Lower leg skin (tissue), 4 donors: Measurements from ENCODE around the gene NOTCH1. TPM values are rescaled to one million over a fixed set of nuclear protein-coding genes. Genes with fewer than 3 reads are reported as not detected.
A peak's percentile ranks its signal among the peaks of the same experiment; 100 is the strongest.

Experiments
- DNase-seq, 2 donors: peaks; one replicate each; pipeline ENCODE4 v3.0.0-alpha.2; 2019; ENCODE audit warnings: low spot score in 2 of 2
- H3K4me3 ChIP-seq: fragments of 200-600 bp; sonication (generic); 2 replicates; pipeline ENCODE4 v1.5.1; 2017; ENCODE audit warnings: mild to moderate bottlenecking, low read depth; ENCODE audit not compliant: poor library complexity, severe bottlenecking
- POLR2A ChIP-seq, 2 donors: fragments of 450-650 bp; IDR thresholded peaks; one replicate each; pipeline ENCODE4 v1.6.1; 2016 to 2017; ENCODE audit warnings: antibody characterized with exemption in 2 of 2, mild to moderate bottlenecking in 1 of 2, moderate library complexity in 1 of 2
- WGBS, 2 donors: methylation state at CpG; one replicate each; pipeline ENCODE4 v1.1.5; 2018; 5-methylcytosine and 5-hydroxymethylcytosine counted together
- intact Hi-C: fragments of 100-400 bp; cut with DNase I; formaldehyde crosslinking; loops from one replicate; pipeline ENCODE4 v1.15.0; 2023; ENCODE audit warnings: low total_unique reads
- total RNA-seq, 4 donors: library from RNA; depleted of rRNA; stranded (reverse); fragments of >200 nt; gene quantifications; one replicate each; pipeline ENCODE4 v1.1.0, GENCODE V29; 2016
- TF ChIP-seq, protein P1 (sequence below), 3 donors: fragments of 450-650 bp; IDR thresholded peaks; one replicate each; pipeline ENCODE4 v1.5.1; 2016; ENCODE audit warnings: antibody characterized with exemption in 3 of 3, mild to moderate bottlenecking in 3 of 3, moderate library complexity in 2 of 3

NOTCH1 gene
- total RNA-seq, 4 donors from 2014 or later: 79.7 to 95.3 (median 82.8) TPM

GRCh38 chr9:136589766-136590763 lies 44.2 kb upstream of the NOTCH1 start:
- no peak for DNase-seq
- WGBS, 2 donors: 76 to 83% methylated on average over 19 to 23 of the region's 29 CpGs
- no peak overlapping the region for H3K4me3 ChIP-seq
- TF ChIP-seq POLR2A (IDR thresholded peaks at IDR 0.05): no peak
- TF ChIP-seq, protein P1, sequence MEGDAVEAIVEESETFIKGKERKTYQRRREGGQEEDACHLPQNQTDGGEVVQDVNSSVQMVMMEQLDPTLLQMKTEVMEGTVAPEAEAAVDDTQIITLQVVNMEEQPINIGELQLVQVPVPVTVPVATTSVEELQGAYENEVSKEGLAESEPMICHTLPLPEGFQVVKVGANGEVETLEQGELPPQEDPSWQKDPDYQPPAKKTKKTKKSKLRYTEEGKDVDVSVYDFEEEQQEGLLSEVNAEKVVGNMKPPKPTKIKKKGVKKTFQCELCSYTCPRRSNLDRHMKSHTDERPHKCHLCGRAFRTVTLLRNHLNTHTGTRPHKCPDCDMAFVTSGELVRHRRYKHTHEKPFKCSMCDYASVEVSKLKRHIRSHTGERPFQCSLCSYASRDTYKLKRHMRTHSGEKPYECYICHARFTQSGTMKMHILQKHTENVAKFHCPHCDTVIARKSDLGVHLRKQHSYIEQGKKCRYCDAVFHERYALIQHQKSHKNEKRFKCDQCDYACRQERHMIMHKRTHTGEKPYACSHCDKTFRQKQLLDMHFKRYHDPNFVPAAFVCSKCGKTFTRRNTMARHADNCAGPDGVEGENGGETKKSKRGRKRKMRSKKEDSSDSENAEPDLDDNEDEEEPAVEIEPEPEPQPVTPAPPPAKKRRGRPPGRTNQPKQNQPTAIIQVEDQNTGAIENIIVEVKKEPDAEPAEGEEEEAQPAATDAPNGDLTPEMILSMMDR (IDR thresholded peaks at IDR 0.05): no peak
- intact Hi-C loops: no loop called here

DNA sequence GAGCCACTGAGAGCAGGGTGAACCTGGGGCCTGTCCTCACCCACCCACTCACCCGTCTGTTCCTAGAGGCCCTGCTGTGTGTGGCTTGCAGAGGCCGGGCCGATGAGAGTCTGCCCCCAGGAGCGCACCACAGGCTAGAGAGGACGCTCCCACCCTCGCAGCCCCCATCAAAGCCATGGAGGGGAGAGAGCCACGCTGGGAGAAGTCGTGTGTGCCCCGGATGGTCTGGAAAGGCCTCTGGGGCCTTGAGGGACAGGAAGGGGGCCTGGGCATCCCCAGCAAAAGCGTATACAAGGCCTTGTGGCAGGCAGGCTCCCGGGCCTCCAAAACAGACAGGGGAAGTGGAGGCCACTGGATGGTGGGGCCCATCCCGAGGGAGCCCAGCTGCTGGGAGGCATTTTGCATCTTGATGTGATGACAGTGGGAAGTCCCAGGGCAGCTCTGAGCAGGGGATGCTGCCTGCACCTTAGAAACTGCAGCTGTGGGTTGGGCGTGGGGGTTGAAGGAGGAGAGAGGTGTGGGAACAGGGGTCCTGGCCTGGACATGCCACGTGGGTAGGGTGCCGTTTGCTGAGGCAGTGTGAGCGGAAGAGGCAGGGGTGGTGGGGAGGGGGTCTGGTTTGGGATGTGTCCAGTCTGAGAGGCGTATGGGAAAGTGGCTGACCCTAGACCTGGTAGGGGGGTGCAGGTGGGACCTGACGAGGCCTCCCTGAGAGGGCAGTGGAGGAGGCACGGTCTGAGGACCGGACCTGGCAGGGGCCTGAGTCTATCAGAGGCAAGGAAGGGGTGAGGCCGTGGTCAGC lies 43.0 kb upstream of the NOTCH1 start:
- TF ChIP-seq POLR2A (IDR thresholded peaks at IDR 0.05): no peak
- TF ChIP-seq, protein P1 (IDR thresholded peaks at IDR 0.05): no peak
- intact Hi-C loops: no loop called here
- no peak for DNase-seq

GRCh38 chr9:136587944-136588662 lies 42.3 kb upstream of the NOTCH1 start:
- no peak for DNase-seq
- WGBS, 2 donors: 23 to 43% methylated on average over 17 to 21 of the region's 22 CpGs
- no peak overlapping the region for H3K4me3 ChIP-seq
- no peak for TF ChIP-seq POLR2A (IDR thresholded peaks at IDR 0.05)
- TF ChIP-seq, protein P1 (IDR thresholded peaks at IDR 0.05): no peak
- intact Hi-C loops: loop anchor here (2.0 kb wide), 1 partner anchor 19 kb away; no protein-coding TSS in a partner anchor

More for the DNA sequence above, 43.0 kb upstream of the NOTCH1 start:
- no peak overlapping the region for H3K4me3 ChIP-seq
- WGBS, 2 donors: 82 to 84% methylated on average over 21 of the region's 21 CpGs

- 10 to 17% methylated on average over 9 to 12 of the region's 33 CpGs for WGBS, 2 donors
- intact Hi-C loops: loop anchor here (2.0 kb wide), 1 partner anchor 19 kb away; no protein-coding TSS in a partner anchor
- TF ChIP-seq, protein P1 (IDR thresholded peaks at IDR 0.05): no peak
- no peak for TF ChIP-seq POLR2A (IDR thresholded peaks at IDR 0.05)
- DNase-seq: peak in 1 of 2 donors; percentile 46
- H3K4me3 ChIP-seq: no peak overlapping the region
These were observed 41.5 kb upstream of the NOTCH1 start for GRCh38 chr9:136587145-136587943.
